LNCaP clone FGC (cell line): ENCODE results near the gene PFDN2.

Experiments
- DNase-seq: peaks from one replicate; pipeline ENCODE4 v3.0.0-alpha.2; 2011; ENCODE audit warnings: low read depth
- H3K4me3 ChIP-seq: 2 replicates; pipeline ENCODE4 v1.5.1; 2011; ENCODE audit warnings: mild to moderate bottlenecking, low read depth, low read length, control low read depth
- TF ChIP-seq, protein P1 (sequence below): IDR thresholded peaks from 2 replicates; pipeline ENCODE4 v1.5.1; 2012; ENCODE audit warnings: mild to moderate bottlenecking; ENCODE audit not compliant: control insufficient read depth, insufficient read depth; ENCODE audit errors: extremely low read depth

PFDN2 gene

DNA sequence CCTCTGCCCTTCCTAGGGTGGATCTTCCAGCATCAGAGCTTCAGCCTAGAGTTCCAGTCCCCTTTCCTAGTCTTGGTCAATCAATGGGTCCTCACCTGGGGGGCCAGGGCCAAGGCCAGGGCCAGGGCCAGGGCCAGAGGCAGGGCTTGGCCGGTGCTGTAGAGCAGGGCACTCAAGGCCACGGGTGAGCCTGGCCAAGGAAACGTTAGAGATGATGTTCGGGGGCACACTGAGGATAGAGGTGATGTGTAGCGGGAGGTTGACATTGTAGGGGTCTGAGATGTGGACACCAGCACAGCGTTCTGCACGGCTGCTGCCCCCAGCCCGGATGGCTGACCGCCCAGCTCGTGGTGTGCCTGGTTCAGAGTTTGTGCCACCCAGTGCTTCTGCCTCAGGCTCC is 66.6 kb downstream of the PFDN2 start:
- TF ChIP-seq, protein P1, sequence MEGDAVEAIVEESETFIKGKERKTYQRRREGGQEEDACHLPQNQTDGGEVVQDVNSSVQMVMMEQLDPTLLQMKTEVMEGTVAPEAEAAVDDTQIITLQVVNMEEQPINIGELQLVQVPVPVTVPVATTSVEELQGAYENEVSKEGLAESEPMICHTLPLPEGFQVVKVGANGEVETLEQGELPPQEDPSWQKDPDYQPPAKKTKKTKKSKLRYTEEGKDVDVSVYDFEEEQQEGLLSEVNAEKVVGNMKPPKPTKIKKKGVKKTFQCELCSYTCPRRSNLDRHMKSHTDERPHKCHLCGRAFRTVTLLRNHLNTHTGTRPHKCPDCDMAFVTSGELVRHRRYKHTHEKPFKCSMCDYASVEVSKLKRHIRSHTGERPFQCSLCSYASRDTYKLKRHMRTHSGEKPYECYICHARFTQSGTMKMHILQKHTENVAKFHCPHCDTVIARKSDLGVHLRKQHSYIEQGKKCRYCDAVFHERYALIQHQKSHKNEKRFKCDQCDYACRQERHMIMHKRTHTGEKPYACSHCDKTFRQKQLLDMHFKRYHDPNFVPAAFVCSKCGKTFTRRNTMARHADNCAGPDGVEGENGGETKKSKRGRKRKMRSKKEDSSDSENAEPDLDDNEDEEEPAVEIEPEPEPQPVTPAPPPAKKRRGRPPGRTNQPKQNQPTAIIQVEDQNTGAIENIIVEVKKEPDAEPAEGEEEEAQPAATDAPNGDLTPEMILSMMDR: no peak
- DNase-seq: no peak
- H3K4me3 ChIP-seq: no peak overlapping the region
